GM12878 (cell line): ENCODE measurements around the gene TMEM217. TPM values are rescaled to one million over a fixed set of nuclear protein-coding genes. Genes with fewer than 3 reads are reported as not detected.

Experiments
- ATAC-seq: fragments of 200-7000 bp; cut with Tn5 transposase; 3 replicates; pipeline ENCODE4 v1.9.1; 2020; ENCODE audit warnings: mild to moderate bottlenecking, moderate library complexity
- BruUV-seq: library from RNA; stranded (reverse); fragments of 400-500 nt; replicated peaks from 2 replicates; lab custom pipeline; 2021; lab: Mats Ljungman, UMichigan
- CTCF ChIA-PET: fragments of 300-600 bp; sonication (Branson Sonifier 250); formaldehyde crosslinking; extraction: SDS; loops from one replicate; lab custom pipeline; 2021; ENCODE audit warnings: inconsistent platforms; lab: Yijun Ruan, JAX
- POLR2A ChIA-PET: fragments of 350-600 bp; formaldehyde crosslinking; extraction: SDS; loops from one replicate; lab custom pipeline; 2021; ENCODE audit warnings: inconsistent platforms; lab: Charles Lee
- RAD21 ChIA-PET: fragments of 300-600 bp; sonication (Branson Sonifier 250); formaldehyde crosslinking; loops from one replicate; lab custom pipeline; 2023; ENCODE audit warnings: antibody characterized with exemption; ENCODE audit not compliant: unreplicated experiment; lab: Charles Lee
- SMC1A ChIA-PET: fragments of 300-600 bp; sonication (Branson Sonifier 250); formaldehyde crosslinking; loops from one replicate; lab custom pipeline; 2023; ENCODE audit not compliant: unreplicated experiment, uncharacterized antibody; lab: Charles Lee
- DNase-seq: peaks from one replicate; pipeline ENCODE4 v3.0.0-alpha.2; 2011; ENCODE audit warnings: low read depth, low spot score
- FAIRE-seq: peaks from 3 replicates; lab custom pipeline; 2011; peaks lifted over from hg19 to GRCh38; lab: Jason Lieb, UNC
- H2AFZ ChIP-seq: 2 replicates; pipeline ENCODE4 v1.6.0; 2011; ENCODE audit warnings: low read depth, low read length, control low read depth; ENCODE audit not compliant: control insufficient read depth
- H3K27ac ChIP-seq: 2 replicates; pipeline ENCODE4 v1.5.1; 2011; ENCODE audit warnings: control low read depth; ENCODE audit not compliant: control insufficient read depth, insufficient read depth
- H3K27me3 ChIP-seq, 2 experiments: replicated peaks in 1 of 2; 2 replicates each; pipeline versions ENCODE4 v1.6.0 to v1.6.1; 2011; ENCODE audit warnings: low read length in 1 of 2; ENCODE audit not compliant: control insufficient read depth in 2 of 2, insufficient read depth in 2 of 2
- H3K36me3 ChIP-seq, 2 experiments: 2 replicates each; pipeline ENCODE4 v1.5.1; 2011; ENCODE audit warnings: low read length in 1 of 2; ENCODE audit not compliant: control insufficient read depth in 2 of 2, insufficient read depth in 2 of 2
- H3K4me1 ChIP-seq: 2 replicates; pipeline ENCODE4 v1.6.1; 2011; ENCODE audit warnings: mild to moderate bottlenecking, low read length, moderate library complexity, mixed read lengths; ENCODE audit not compliant: control insufficient read depth, insufficient read depth
- H3K4me2 ChIP-seq: 2 replicates; pipeline ENCODE4 v1.6.0; 2011; ENCODE audit warnings: control low read depth; ENCODE audit not compliant: control insufficient read depth, insufficient read depth
- H3K4me3 ChIP-seq: fragments of 200-600 bp; sonication (generic); 2 replicates; pipeline ENCODE4 v1.5.1; 2016
- H3K79me2 ChIP-seq: 2 replicates; pipeline ENCODE4 v1.6.0; 2011; ENCODE audit warnings: low read length; ENCODE audit not compliant: control insufficient read depth, insufficient read depth
- H3K9ac ChIP-seq: 2 replicates; pipeline ENCODE4 v1.8.0; 2011; ENCODE audit warnings: low read length, control low read depth, mixed read lengths; ENCODE audit not compliant: control insufficient read depth, insufficient read depth
- H3K9me3 ChIP-seq: replicated peaks from 3 replicates; pipeline ENCODE4 v1.5.1; 2011; ENCODE audit warnings: mild to moderate bottlenecking, low read length; ENCODE audit not compliant: control insufficient read depth, insufficient read depth
- H4K20me1 ChIP-seq: 2 replicates; pipeline ENCODE4 v1.6.0; 2011; ENCODE audit not compliant: control insufficient read depth, insufficient read depth
- CBFB ChIP-seq: IDR thresholded peaks from 2 replicates; pipeline ENCODE4 v1.6.1; 2016; ENCODE audit warnings: antibody characterized with exemption, low read depth
- EP300 ChIP-seq, 2 experiments: fragments of 150-350 bp in 1 of 2; IDR thresholded peaks; 2 replicates each; pipeline ENCODE4 v1.6.1; 2011 to 2012; ENCODE audit warnings: low read depth in 2 of 2, low read length in 2 of 2, borderline replicate concordance in 1 of 2, improper control_type of control experiment in 1 of 2, inconsistent platforms in 1 of 2; ENCODE audit not compliant: control insufficient read depth in 1 of 2
- FOXM1 ChIP-seq: IDR thresholded peaks from 2 replicates; pipeline ENCODE4 v1.6.1; 2012; ENCODE audit warnings: low read depth, mild to moderate bottlenecking, inconsistent platforms, low read length, moderate library complexity
- HDAC6 ChIP-seq: fragments of 200-600 bp; sonication (generic); IDR thresholded peaks from one replicate; pipeline ENCODE4 v1.8.0; 2017; ENCODE audit warnings: antibody characterized with exemption; ENCODE audit not compliant: unreplicated experiment
- IKZF1 ChIP-seq: fragments of 450-650 bp; conservative IDR thresholded peaks from 2 replicates; pipeline ENCODE4 v1.6.1; 2017; ENCODE audit warnings: antibody characterized with exemption, mild to moderate bottlenecking
- IRF5 ChIP-seq: fragments of 450-650 bp; IDR thresholded peaks from 2 replicates; pipeline ENCODE4 v1.6.1; 2017; ENCODE audit warnings: borderline replicate concordance
- SMARCA5 ChIP-seq: fragments of 450-650 bp; IDR thresholded peaks from 2 replicates; pipeline ENCODE4 v1.6.1; 2017; ENCODE audit warnings: mild to moderate bottlenecking
- SMC3 ChIP-seq: IDR thresholded peaks from 2 replicates; pipeline ENCODE4 v1.6.1; 2011; ENCODE audit warnings: low read length, improper control_type of control experiment, borderline replicate concordance
- TBL1XR1 ChIP-seq: IDR thresholded peaks from 2 replicates; pipeline ENCODE4 v1.6.1; 2012; ENCODE audit warnings: low read depth, low read length, improper control_type of control experiment
- USF2 ChIP-seq: IDR thresholded peaks from 2 replicates; pipeline ENCODE4 v1.6.1; 2011; ENCODE audit warnings: low read depth, low read length, improper control_type of control experiment, borderline replicate concordance
- WGBS: methylation state at CpG from one replicate; pipeline ENCODE4 v1.1.6; 2016; ENCODE audit warnings: low lambda C conversion rate; ENCODE audit not compliant: insufficient replicate concordance, insufficient coverage; ENCODE audit errors: missing lambda C conversion rate; 5-methylcytosine and 5-hydroxymethylcytosine counted together
- in situ Hi-C: fragments of 300-500 bp; cut with MboI; formaldehyde crosslinking; loops from 9 replicates; pipeline ENCODE4 v1.14.3; 2018; ENCODE audit warnings: mixed read lengths
- intact Hi-C: fragments of 100-400 bp; cut with micrococcal nuclease; formaldehyde crosslinking; loops from one replicate; pipeline ENCODE4 v1.14.2; 2022; ENCODE audit not compliant: unreplicated experiment
- polyA plus RNA-seq, 11 experiments: library from polyadenylated mRNA; depleted of rRNA in 4 of 11; unstranded in 6 of 11; stranded (reverse) in 5 of 11; fragments of >200 nt; fragmentation: Nextera tagmentation in 4 of 11; fragmentation: Illumina TruSeq in 1 of 11; extraction: Ambion mirVana in 4 of 11; extraction: Trizol in 1 of 11; gene quantifications; 1 replicate in 1 of 11; 2 replicates in 10 of 11; pipeline versions ENCODE4 v1.2.1 to v1.2.3, GENCODE V29; 2011 to 2016; ENCODE audit warnings: inconsistent platforms in 2 of 11, missing spikeins in 2 of 11, low read depth in 1 of 11
- total RNA-seq, 4 experiments: library from RNA; depleted of rRNA in 3 of 4; stranded (reverse); fragments of >200 nt in 3 of 4; fragmentation: Illumina TruSeq in 1 of 4; extraction: Trizol in 1 of 4; gene quantifications; 2 replicates each; pipeline versions ENCODE4 v1.2.1 to v1.2.3, GENCODE V29; 2013 to 2021
- TF ChIP-seq, protein P1 (sequence below): IDR thresholded peaks from 2 replicates; pipeline ENCODE4 v1.6.1; 2011; ENCODE audit warnings: low read depth, mild to moderate bottlenecking, low read length, moderate library complexity, borderline replicate concordance; ENCODE audit errors: extremely low read depth
- TF ChIP-seq, protein P2 (sequence below): IDR thresholded peaks from 2 replicates; pipeline ENCODE4 v1.6.1; 2012; ENCODE audit warnings: low read length, inconsistent platforms

TMEM217 gene
- total and polyA plus RNA-seq, 10 of the 15 experiments (the other 5 are each of a cell fraction or from before 2014, with no cell fraction given) = 1.3 to 4.5 (median 2.3) TPM

- Histone ChIP-seq H4K20me1 (no peaks in the 10 kb centered on the region), H3K27ac (no peak overlapping the region), H3K27me3 (no peaks in the 10 kb centered on the region), H3K4me1 (peaks cover 3% of the 10 kb centered on the region; the same call in 1 of the 2 replicates), H3K36me3 (no peaks in the 10 kb centered on the region), H3K79me2 (no peaks in the 10 kb centered on the region), H3K9ac (no peak overlapping the region), H3K4me3 (no peak overlapping the region), H3K9me3 (no peaks in the 10 kb centered on the region), H3K4me2 (no peak overlapping the region), H2AFZ (no peak overlapping the region)
- ChIA-PET RAD21 (no interaction called here), POLR2A (interaction anchor here (0.5 to 0.9 kb wide), 3 partner anchors 12 to 175 kb away, joined by 3 to 5 read pairs (median 3); no protein-coding TSS in a partner anchor), CTCF (interaction anchor here (1.2 kb wide), 2 partner anchors 30 to 184 kb away, joined by 3 to 4 read pairs; no protein-coding TSS in a partner anchor), SMC1A (interaction anchor here (0.7 to 1.1 kb wide), 2 partner anchors 30 to 32 kb away, joined by 3 read pairs; no protein-coding TSS in a partner anchor)
- 48% methylated on average over 7 of the region's 7 CpGs for WGBS
- TF ChIP-seq TBL1XR1 (no peak), IRF5 (no peak), SMC3 (no peak), USF2 (no peak), SMARCA5 (no peak), IKZF1 (no peak), EP300 (IDR thresholded peaks at IDR 0.05; ENCODE audit: borderline replicate concordance in 1 of 2, control insufficient read depth in 1 of 2, low read depth in 2 of 2, low read length in 2 of 2) (no peak), FOXM1 (no peak), CBFB (no peak), HDAC6 (no peak)
- TF ChIP-seq, protein P1, sequence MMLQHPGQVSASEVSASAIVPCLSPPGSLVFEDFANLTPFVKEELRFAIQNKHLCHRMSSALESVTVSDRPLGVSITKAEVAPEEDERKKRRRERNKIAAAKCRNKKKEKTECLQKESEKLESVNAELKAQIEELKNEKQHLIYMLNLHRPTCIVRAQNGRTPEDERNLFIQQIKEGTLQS = no peak
- TF ChIP-seq, protein P2, sequence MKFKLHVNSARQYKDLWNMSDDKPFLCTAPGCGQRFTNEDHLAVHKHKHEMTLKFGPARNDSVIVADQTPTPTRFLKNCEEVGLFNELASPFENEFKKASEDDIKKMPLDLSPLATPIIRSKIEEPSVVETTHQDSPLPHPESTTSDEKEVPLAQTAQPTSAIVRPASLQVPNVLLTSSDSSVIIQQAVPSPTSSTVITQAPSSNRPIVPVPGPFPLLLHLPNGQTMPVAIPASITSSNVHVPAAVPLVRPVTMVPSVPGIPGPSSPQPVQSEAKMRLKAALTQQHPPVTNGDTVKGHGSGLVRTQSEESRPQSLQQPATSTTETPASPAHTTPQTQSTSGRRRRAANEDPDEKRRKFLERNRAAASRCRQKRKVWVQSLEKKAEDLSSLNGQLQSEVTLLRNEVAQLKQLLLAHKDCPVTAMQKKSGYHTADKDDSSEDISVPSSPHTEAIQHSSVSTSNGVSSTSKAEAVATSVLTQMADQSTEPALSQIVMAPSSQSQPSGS = no peak
- intact Hi-C loops (no loop called here), in situ Hi-C loops (loop anchor here (10.0 kb wide), 1 partner anchor 178 kb away; no protein-coding TSS in a partner anchor)
- no peak for ATAC-seq
- no peak for DNase-seq
- FAIRE-seq = no peak
- BruUV-seq = no TSS peak
Measured at GRCh38 chr6:37202788-37203491, 55.0 kb downstream of the TMEM217 start.
